NAMALWA (cell line): Measurements from ENCODE around the gene ZBTB47.

Source experiments
- DNase-seq: peaks from one replicate; pipeline ENCODE4 v3.0.0-alpha.2; 2015; ENCODE audit warnings: low spot score

Gene ZBTB47

GRCh38 chr3:42685363-42685881 lies 31.9 kb downstream of the ZBTB47 start, which contains the start of gene KLHL40:
Gene KLHL40 (plus strand): TSS chr3:42685537. CDS start chr3:42685619, 82 bp downstream.
- no peak for DNase-seq

GRCh38 chr3:42685891-42686820 lies 32.7 kb downstream of the ZBTB47 start:
- no peak for DNase-seq

- DNase-seq, result no peak
These were observed 33.5 kb downstream of the ZBTB47 start for GRCh38 chr3:42686832-42687650.

GRCh38 chr3:42688016-42688415 lies 34.5 kb downstream of the ZBTB47 start:
- DNase-seq, result no peak

GRCh38 chr3:42688487-42689420 lies 35.3 kb downstream of the ZBTB47 start:
- DNase-seq, result no peak

- DNase-seq, result no peak
These were observed 36.0 kb downstream of the ZBTB47 start for GRCh38 chr3:42689421-42690014.

GRCh38 chr3:42690191-42690590 lies 36.7 kb downstream of the ZBTB47 start:
- DNase-seq, result no peak

GRCh38 chr3:42690766-42691680 lies 37.5 kb downstream of the ZBTB47 start:
- DNase-seq, result no peak

- DNase-seq, result no peak
These were observed 38.5 kb downstream of the ZBTB47 start for GRCh38 chr3:42691816-42692666.

- DNase-seq, result no peak
These were observed 39.4 kb downstream of the ZBTB47 start for GRCh38 chr3:42692667-42693529.

- DNase-seq, result no peak
These were observed 40.0 kb downstream of the ZBTB47 start for GRCh38 chr3:42693530-42693930.

- DNase-seq, result no peak
These were observed 40.9 kb downstream of the ZBTB47 start for GRCh38 chr3:42694366-42694765.

- no peak for DNase-seq
These were observed 43.1 kb downstream of the ZBTB47 start for GRCh38 chr3:42696356-42697288.

- no peak for DNase-seq
These were observed 44.0 kb downstream of the ZBTB47 start for GRCh38 chr3:42697289-42698051.

GRCh38 chr3:42698216-42698910 lies 44.9 kb downstream of the ZBTB47 start:
- no peak for DNase-seq

GRCh38 chr3:42698911-42699230 lies 45.4 kb downstream of the ZBTB47 start:
- DNase-seq, result no peak
